GM21526 (cell line): Measurements from ENCODE around the gene MINDY3.
"Not testable (repeated sequence)": the region's sequence is repeated elsewhere in the genome, so short reads cannot be mapped to it uniquely, and the experiment has no call there.

Experiments used
- ATAC-seq: cut with Tn5 transposase; IDR thresholded peaks from one replicate; pipeline ENCODE4 v1.9.1; 2021; ENCODE audit warnings: moderate library complexity; ENCODE audit not compliant: unreplicated experiment, low FRiP score

MINDY3 gene

GRCh38 chr10:15857107-15857575, 3.2 kb downstream of the MINDY3 start:
- no peak for ATAC-seq

- no peak for ATAC-seq
These were observed 3.8 kb downstream of the MINDY3 start for GRCh38 chr10:15856328-15857015.

GRCh38 chr10:15853800-15854199, 6.5 kb downstream of the MINDY3 start:
- ATAC-seq: no peak

- no peak for ATAC-seq
These were observed 8.2 kb downstream of the MINDY3 start for GRCh38 chr10:15852111-15852557.

GRCh38 chr10:15850337-15850978, 9.8 kb downstream of the MINDY3 start:
- not testable (repeated sequence) for ATAC-seq

- no peak for ATAC-seq
These were observed 11.0 kb downstream of the MINDY3 start for GRCh38 chr10:15849316-15849715.

- no peak for ATAC-seq
These were observed 12.8 kb downstream of the MINDY3 start for GRCh38 chr10:15847481-15847880.

GRCh38 chr10:15844517-15844916, 15.8 kb downstream of the MINDY3 start:
- no peak for ATAC-seq

- ATAC-seq: no peak
These were observed 16.6 kb downstream of the MINDY3 start for GRCh38 chr10:15843695-15844094.

GRCh38 chr10:15842556-15843169, 17.6 kb downstream of the MINDY3 start:
- ATAC-seq: no peak

GRCh38 chr10:15841696-15842095, 18.6 kb downstream of the MINDY3 start:
- no peak for ATAC-seq

GRCh38 chr10:15836807-15837206, 23.5 kb downstream of the MINDY3 start:
- no peak for ATAC-seq

- no peak for ATAC-seq
These were observed 30.8 kb downstream of the MINDY3 start for GRCh38 chr10:15829495-15829894.

- no peak for ATAC-seq
These were observed 35.8 kb downstream of the MINDY3 start for GRCh38 chr10:15824498-15824897.

- no peak for ATAC-seq
These were observed 38.2 kb downstream of the MINDY3 start for GRCh38 chr10:15822131-15822530.

- ATAC-seq: no peak
These were observed 39.1 kb downstream of the MINDY3 start for GRCh38 chr10:15821046-15821683.

GRCh38 chr10:15817409-15818046, 42.8 kb downstream of the MINDY3 start:
- no peak for ATAC-seq

GRCh38 chr10:15815242-15815885, 44.9 kb downstream of the MINDY3 start:
- no peak for ATAC-seq

- no peak for ATAC-seq
These were observed 45.7 kb downstream of the MINDY3 start for GRCh38 chr10:15814565-15814964.

- no peak for ATAC-seq
These were observed 46.9 kb downstream of the MINDY3 start for GRCh38 chr10:15813415-15813814.
